Measurements from ENCODE around the gene PPP1R14C. TPM values are rescaled to one million over a fixed set of nuclear protein-coding genes. Genes with fewer than 3 reads are reported as not detected.
"Not testable (repeated sequence)": the region's sequence is repeated elsewhere in the genome, so short reads cannot be mapped to it uniquely, and the experiment has no call there.

Gene PPP1R14C
- total RNA-seq, 1 donor = 3.6 TPM

GRCh38 chr6:150128425-150128824 lies 14.4 kb upstream of the PPP1R14C start:
- no peaks in the 10 kb centered on the region for H3K9me3 ChIP-seq (ENCODE audit: low read depth, low read length)
- H3K4me1 ChIP-seq (ENCODE audit: insufficient read depth, low read length) = no peaks in the 10 kb centered on the region
- TF ChIP-seq CTCF (IDR thresholded peaks at IDR 0.05; ENCODE audit: extremely low read depth, low read depth, low read length) = no peak
- H3K79me2 ChIP-seq (ENCODE audit: insufficient read depth, low read length) = no peaks in the 10 kb centered on the region
- H3K27ac ChIP-seq (ENCODE audit: low read depth, low read length) = no peak overlapping the region
- H3K4me3 ChIP-seq (ENCODE audit: insufficient read depth, low read length) = no peak overlapping the region
- H4K20me1 ChIP-seq (ENCODE audit: insufficient read depth, low read length) = no peaks in the 10 kb centered on the region
- no peak overlapping the region for H3K4me2 ChIP-seq (ENCODE audit: insufficient read depth, low read length)
- no peak for DNase-seq (ENCODE audit: insufficient read length, low spot score, missing footprints)
- peaks cover 6% of the 10 kb centered on the region for H3K27me3 ChIP-seq (ENCODE audit: insufficient read depth, low read length)
- H2AFZ ChIP-seq (ENCODE audit: low read length) = no peak overlapping the region
- no peaks in the 10 kb centered on the region for H3K36me3 ChIP-seq (ENCODE audit: insufficient read depth, low read length)

GRCh38 chr6:150129616-150130505 lies 13.0 kb upstream of the PPP1R14C start:
- peaks cover 6% of the 10 kb centered on the region for H3K27me3 ChIP-seq (ENCODE audit: insufficient read depth, low read length)
- DNase-seq (ENCODE audit: insufficient read length, low spot score, missing footprints) = no peak
- no peak for TF ChIP-seq CTCF (IDR thresholded peaks at IDR 0.05; ENCODE audit: extremely low read depth, low read depth, low read length)

GRCh38 chr6:150133686-150134085 lies 9.2 kb upstream of the PPP1R14C start:
- Histone ChIP-seq H3K27ac (ENCODE audit: low read depth, low read length) (no peak overlapping the region), H3K27me3 (ENCODE audit: insufficient read depth, low read length) (peaks cover 11% of the 10 kb centered on the region), H3K4me1 (ENCODE audit: insufficient read depth, low read length) (no peaks in the 10 kb centered on the region), H3K4me3 (ENCODE audit: insufficient read depth, low read length) (no peak overlapping the region), H3K36me3 (ENCODE audit: insufficient read depth, low read length) (no peaks in the 10 kb centered on the region), H3K9me3 (ENCODE audit: low read depth, low read length) (no peaks in the 10 kb centered on the region), H3K4me2 (ENCODE audit: insufficient read depth, low read length) (no peak overlapping the region), H3K79me2 (ENCODE audit: insufficient read depth, low read length) (no peaks in the 10 kb centered on the region), H4K20me1 (ENCODE audit: insufficient read depth, low read length) (no peaks in the 10 kb centered on the region), H2AFZ (ENCODE audit: low read length) (no peak overlapping the region)
- DNase-seq (ENCODE audit: insufficient read length, low spot score, missing footprints) = no peak
- no peak for TF ChIP-seq CTCF (IDR thresholded peaks at IDR 0.05; ENCODE audit: extremely low read depth, low read depth, low read length)

More at GRCh38 chr6:150129616-150130505, 13.0 kb upstream of the PPP1R14C start:
- Histone ChIP-seq H4K20me1 (ENCODE audit: insufficient read depth, low read length) (no peaks in the 10 kb centered on the region), H3K4me3 (ENCODE audit: insufficient read depth, low read length) (no peak overlapping the region), H2AFZ (ENCODE audit: low read length) (no peak overlapping the region), H3K79me2 (ENCODE audit: insufficient read depth, low read length) (no peaks in the 10 kb centered on the region), H3K9me3 (ENCODE audit: low read depth, low read length) (no peaks in the 10 kb centered on the region), H3K4me1 (ENCODE audit: insufficient read depth, low read length) (no peaks in the 10 kb centered on the region), H3K36me3 (ENCODE audit: insufficient read depth, low read length) (no peaks in the 10 kb centered on the region), H3K27ac (ENCODE audit: low read depth, low read length) (no peak overlapping the region), H3K4me2 (ENCODE audit: insufficient read depth, low read length) (no peak overlapping the region)

- Histone ChIP-seq H3K9me3 (ENCODE audit: low read depth, low read length) (no peaks in the 10 kb centered on the region), H3K36me3 (ENCODE audit: insufficient read depth, low read length) (no peaks in the 10 kb centered on the region), H3K27me3 (ENCODE audit: insufficient read depth, low read length) (peaks cover 13% of the 10 kb centered on the region), H3K4me1 (ENCODE audit: insufficient read depth, low read length) (no peaks in the 10 kb centered on the region), H3K27ac (ENCODE audit: low read depth, low read length) (no peak overlapping the region), H3K4me3 (ENCODE audit: insufficient read depth, low read length) (no peak overlapping the region), H4K20me1 (ENCODE audit: insufficient read depth, low read length) (no peaks in the 10 kb centered on the region), H2AFZ (ENCODE audit: low read length) (no peak overlapping the region), H3K4me2 (ENCODE audit: insufficient read depth, low read length) (no peak overlapping the region), H3K79me2 (ENCODE audit: insufficient read depth, low read length) (no peaks in the 10 kb centered on the region)
- DNase-seq (ENCODE audit: insufficient read length, low spot score, missing footprints) = no peak
- TF ChIP-seq CTCF (IDR thresholded peaks at IDR 0.05; ENCODE audit: extremely low read depth, low read depth, low read length) = no peak
Observed at GRCh38 chr6:150134280-150134920, 8.4 kb upstream of the PPP1R14C start.

GRCh38 chr6:150137711-150138110 lies 5.1 kb upstream of the PPP1R14C start:
- H3K4me3 ChIP-seq (ENCODE audit: insufficient read depth, low read length); H3K4me1 ChIP-seq (ENCODE audit: insufficient read depth, low read length); H3K9me3 ChIP-seq (ENCODE audit: low read depth, low read length); H3K27ac ChIP-seq (ENCODE audit: low read depth, low read length); H4K20me1 ChIP-seq (ENCODE audit: insufficient read depth, low read length); H3K79me2 ChIP-seq (ENCODE audit: insufficient read depth, low read length); H3K4me2 ChIP-seq (ENCODE audit: insufficient read depth, low read length); H3K36me3 ChIP-seq (ENCODE audit: insufficient read depth, low read length); DNase-seq (ENCODE audit: insufficient read length, low spot score, missing footprints); H2AFZ ChIP-seq (ENCODE audit: low read length): not testable (repeated sequence)
- H3K27me3 ChIP-seq (ENCODE audit: insufficient read depth, low read length) = peaks cover 14% of the 10 kb centered on the region
